A375 (cell line): ENCODE data around the gene TRAF7. TPM values are rescaled to one million over a fixed set of nuclear protein-coding genes. Genes with fewer than 3 reads are reported as not detected.

Experiments used
- small RNA-seq: library from RNA; depleted of rRNA; stranded (forward); fragments of <200 nt; gene quantifications from one replicate; pipeline ENCODE3, GENCODE V24; 2014
- total RNA-seq: library from RNA; depleted of rRNA; stranded (reverse); fragments of >200 nt; shearing (Covaris generic); gene quantifications from 2 replicates; pipeline ENCODE4 v1.2.3, GENCODE V29; 2014; rRNA removed

The TRAF7 gene
- 71.3 and 72.5 TPM in 2 replicates for total RNA-seq

GRCh38 chr16:2155091-2155950, at the start of gene TRAF7:
Gene TRAF7, plus strand, starts transcription at chr16:2155782. Its CDS starts 8,139 bp downstream, at chr16:2163921.

GRCh38 chr16:2135770-2136490, 19.7 kb upstream of the TRAF7 start, which contains the start of gene PKD1:
Gene PKD1, minus strand, starts transcription at chr16:2135898. Its CDS starts 209 bp downstream, at chr16:2135689.

GRCh38 chr16:2147981-2148671, 7.5 kb upstream of the TRAF7 start, which contains the start of gene RAB26:
Gene RAB26, plus strand, starts transcription at chr16:2148625. Its CDS starts 159 bp downstream, at chr16:2148784.

DNA sequence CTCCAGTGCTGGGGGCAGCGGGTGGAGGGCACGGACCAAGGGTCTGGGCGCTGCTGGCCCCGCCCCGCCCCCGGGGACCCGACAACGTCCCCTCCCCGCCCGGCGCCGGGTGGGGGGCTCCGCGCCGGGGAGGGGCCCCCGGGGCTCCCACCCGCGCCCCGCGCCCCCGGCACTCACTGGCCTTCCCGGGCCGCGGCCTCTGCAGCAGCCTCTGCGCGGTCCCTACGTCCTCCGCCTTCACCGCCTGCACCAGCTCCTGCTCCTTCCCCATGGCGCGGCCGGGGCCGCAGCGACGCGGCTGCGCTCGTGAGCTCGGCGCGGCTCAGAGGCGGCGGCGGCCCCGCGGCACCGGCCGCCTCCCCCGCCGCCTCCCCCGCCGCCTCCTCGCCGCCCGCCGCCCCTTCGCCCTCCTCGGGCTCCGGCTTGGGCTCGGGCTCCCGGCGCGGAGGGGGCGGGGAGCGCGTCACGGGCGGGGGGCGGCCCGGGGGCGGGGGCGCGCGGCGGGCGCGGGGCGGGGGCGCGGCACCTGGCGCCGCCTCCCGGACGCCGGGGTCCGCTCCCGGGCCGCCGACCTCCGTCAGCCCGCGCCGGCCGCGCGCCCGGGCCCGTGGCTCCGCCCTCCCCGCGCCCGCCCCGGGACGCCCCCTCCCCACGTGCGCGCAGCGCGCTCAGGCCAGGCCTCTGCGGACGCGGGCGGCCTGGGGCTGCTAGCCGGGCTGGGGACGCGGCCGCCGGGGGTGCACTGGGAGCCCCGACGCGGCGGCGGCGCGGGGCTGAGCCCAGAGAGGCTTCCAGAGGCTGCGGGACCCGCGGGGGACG, 40.8 kb downstream of the TRAF7 start, which contains the start of gene CASKIN1:
TSS of gene CASKIN1 (minus strand) at position 444 of the 819 bp plus-strand sequence. CDS start at position 271, 173 bp downstream.

GRCh38 chr16:2205104-2205966, 49.8 kb downstream of the TRAF7 start, which contains the start of gene MLST8:
Gene MLST8, plus strand, starts transcription at chr16:2205454. Its CDS starts 632 bp downstream, at chr16:2206086.

DNA sequence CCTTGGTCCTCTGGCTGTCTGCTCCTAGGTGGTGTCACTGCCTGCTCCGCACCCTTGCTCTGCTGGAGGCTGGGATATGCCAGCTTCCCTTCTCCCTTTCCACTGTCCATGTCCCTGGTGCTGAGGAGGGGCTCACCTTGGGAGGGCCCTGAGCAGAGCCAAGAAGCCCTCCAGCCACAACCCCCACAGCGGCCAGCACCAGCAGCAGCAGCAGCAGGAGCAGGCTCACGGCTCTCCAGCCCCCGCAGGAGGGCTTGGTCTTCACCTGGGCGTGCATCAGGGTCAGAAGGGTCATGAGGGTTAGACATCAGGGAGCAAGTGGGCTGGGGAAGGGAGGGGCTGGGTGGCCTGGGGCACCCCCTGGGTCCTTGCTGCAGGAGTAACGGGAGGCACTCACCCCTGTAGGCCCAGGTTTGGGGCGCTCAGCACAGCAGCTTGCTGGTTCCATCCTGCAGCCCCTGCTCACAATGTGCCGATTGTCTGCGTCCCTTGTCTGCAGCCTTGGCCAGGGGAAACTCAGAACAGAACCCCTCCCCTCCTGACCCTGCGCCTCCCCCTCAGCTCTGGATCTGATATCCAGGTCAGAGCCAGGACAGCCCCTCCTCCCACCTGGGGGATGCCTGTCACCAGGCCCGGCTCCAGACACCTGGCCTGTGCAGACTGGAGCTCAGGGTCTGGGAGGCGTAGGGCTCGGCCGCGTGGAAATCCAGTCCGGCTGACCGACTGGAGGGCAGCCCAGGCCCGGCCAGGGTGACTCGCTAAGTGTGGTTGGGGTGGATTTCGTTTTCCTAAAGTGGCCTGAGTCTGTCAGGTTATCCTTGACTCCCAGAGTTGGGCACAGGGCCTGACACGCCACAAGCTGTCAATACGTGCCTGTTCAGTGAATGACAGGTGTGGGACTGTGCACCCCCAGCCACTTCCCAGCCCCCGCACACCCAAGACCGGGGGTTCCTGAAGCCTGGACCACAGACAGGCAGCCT, 55.1 kb downstream of the TRAF7 start, which contains the start of gene BRICD5:
TSS of gene BRICD5 (minus strand) at position 478 of the 980 bp plus-strand sequence. CDS start at position 448, 30 bp downstream.

GRCh38 chr16:2214719-2214968, 59.1 kb downstream of the TRAF7 start, which contains the start of gene PGP:
Gene PGP, minus strand, starts transcription at chr16:2214840. Its CDS starts 63 bp downstream, at chr16:2214777.

GRCh38 chr16:2223221-2223941, 67.8 kb downstream of the TRAF7 start, which contains the start of gene E4F1:
Gene E4F1, plus strand, starts transcription at chr16:2223591. Its CDS starts 23 bp downstream, at chr16:2223614.

Small RNA genes within 50 kb of the gene (small RNA-seq; reads per million reads assigned to genes)
- not detected for gene MIR3180-5
- gene MIR4516: not detected
- not detected for gene RF00019
- gene SNORD60: not detected

Other genes with a start within 250 kb of the TRAF7 start
- gene HS3ST6, start 237.4 kb upstream of the TRAF7 start, total RNA-seq: not detected in 2 replicates
- 8.5 and 10.2 TPM in 2 replicates for gene MSRB1, start 212.6 kb upstream of the TRAF7 start, total RNA-seq
- not detected in 2 replicates for gene RPL3L, start 201.1 kb upstream of the TRAF7 start, total RNA-seq
- 551 and 557 TPM in 2 replicates for gene NDUFB10, start 196.2 kb upstream of the TRAF7 start, total RNA-seq
- gene RPS2, start 191.0 kb upstream of the TRAF7 start, total RNA-seq: 4,459 and 5,166 TPM in 2 replicates
- gene RNF151, start 188.9 kb upstream of the TRAF7 start, total RNA-seq: not detected in 2 replicates
- 72.8 and 74.0 TPM in 2 replicates for gene TBL3, start 183.7 kb upstream of the TRAF7 start, total RNA-seq
- 0.23 TPM in 1 of 2 replicates, not detected in the other for gene NOXO1, start 174.3 kb upstream of the TRAF7 start, total RNA-seq
- 46.0 and 50.1 TPM in 2 replicates for gene GFER, start 171.6 kb upstream of the TRAF7 start, total RNA-seq
- gene SYNGR3, start 165.8 kb upstream of the TRAF7 start, total RNA-seq: 1.6 and 2.0 TPM in 2 replicates
- gene ZNF598, start 146.0 kb upstream of the TRAF7 start, total RNA-seq: 59.6 and 76.5 TPM in 2 replicates
- gene NPW, start 136.0 kb upstream of the TRAF7 start, total RNA-seq: 1.0 and 1.5 TPM in 2 replicates
- gene NHERF2, start 128.9 kb upstream of the TRAF7 start, total RNA-seq: 113 and 117 TPM in 2 replicates
- 58.6 and 71.2 TPM in 2 replicates for gene NTHL1, start 107.9 kb upstream of the TRAF7 start, total RNA-seq
- gene TSC2, start 107.8 kb upstream of the TRAF7 start, total RNA-seq: 75.3 and 90.4 TPM in 2 replicates
- 90.3 and 104 TPM in 2 replicates for gene PKD1, start 19.9 kb upstream of the TRAF7 start, total RNA-seq
- 9.0 and 16.0 TPM in 2 replicates for gene RAB26, start 7.2 kb upstream of the TRAF7 start, total RNA-seq
- gene CASKIN1, start 40.8 kb downstream of the TRAF7 start, total RNA-seq: 1.1 and 1.4 TPM in 2 replicates
- 44.6 and 65.4 TPM in 2 replicates for gene MLST8, start 49.7 kb downstream of the TRAF7 start, total RNA-seq
- gene BRICD5, start 55.1 kb downstream of the TRAF7 start, total RNA-seq: 1.3 and 3.0 TPM in 2 replicates
- gene PGP, start 59.1 kb downstream of the TRAF7 start, total RNA-seq: 19.2 and 26.6 TPM in 2 replicates
- 40.0 and 47.9 TPM in 2 replicates for gene E4F1, start 67.8 kb downstream of the TRAF7 start, total RNA-seq
- 1.0 and 1.5 TPM in 2 replicates for gene DNASE1L2, start 80.7 kb downstream of the TRAF7 start, total RNA-seq
- gene ECI1, start 95.8 kb downstream of the TRAF7 start, total RNA-seq: 86.9 and 97.5 TPM in 2 replicates
- gene RNPS1, start 112.3 kb downstream of the TRAF7 start, total RNA-seq: 254 and 259 TPM in 2 replicates
- 0.40 and 0.60 TPM in 2 replicates for gene ABCA3, start 184.9 kb downstream of the TRAF7 start, total RNA-seq